Pancreas (tissue), 10 donors: ENCODE measurements around the gene CLOCK. TPM values are rescaled to one million over a fixed set of nuclear protein-coding genes. Genes with fewer than 3 reads are reported as not detected.

Source experiments
- ATAC-seq, 4 donors: fragments of 200-7000 bp; cut with Tn5 transposase; one replicate each; pipeline versions ENCODE4 v1.8.0 to v1.9.1; 2020; ENCODE audit warnings: mild to moderate bottlenecking in 4 of 4, moderate library complexity in 4 of 4
- DNase-seq, 6 donors: peaks; one replicate each; pipeline ENCODE4 v3.0.0-alpha.2; 2020
- FAIRE-seq: peaks from 2 replicates; lab custom pipeline; 2012; peaks lifted over from hg19 to GRCh38; lab: Jason Lieb, UNC
- H3K27ac ChIP-seq, 4 donors: fragments of 200-600 bp; sonication (generic); 1 replicate in 3 of 4; 2 replicates in 1 of 4; pipeline versions ENCODE4 v1.5.0 to v1.8.0; 2020
- H3K27me3 ChIP-seq, 4 donors: fragments of 200-600 bp; one replicate each; pipeline ENCODE4 v1.8.0; 2021
- H3K36me3 ChIP-seq, 3 donors: fragments of 200-600 bp; sonication (generic) in 1 of 3; one replicate each; pipeline versions ENCODE4 v1.5.0 to v1.8.0; 2020 to 2021
- H3K4me1 ChIP-seq, 3 donors: fragments of 200-600 bp; one replicate each; pipeline ENCODE4 v1.8.0; 2021
- H3K4me3 ChIP-seq, 4 donors: fragments of 200-600 bp; sonication (generic) in 2 of 4; one replicate each; pipeline versions ENCODE4 v1.5.0 to v1.8.0; 2020 to 2021
- H3K9me3 ChIP-seq, 4 donors: fragments of 200-600 bp; one replicate each; pipeline ENCODE4 v1.8.0; 2021
- WGBS, 2 donors: extraction: QIAGEN DNeasy Blood & Tissue Kit; methylation state at CpG; one replicate each; pipeline ENCODE4 v1.1.7; 2013; 5-methylcytosine and 5-hydroxymethylcytosine counted together
- intact Hi-C, 3 donors: fragments of 100-400 bp; cut with DNase I; formaldehyde crosslinking; loops; one replicate each; pipeline versions ENCODE4 v1.11.1 to v1.14.2; 2022
- polyA plus RNA-seq, 2 donors: library from polyadenylated mRNA; stranded (reverse); fragments of 200-250 nt; gene quantifications; one replicate each; pipeline ENCODE4 v1.2.3, GENCODE V29; 2013
- total RNA-seq, 6 donors: library from RNA; stranded (reverse); fragmentation: NEBNext Ultra II Directional in 4 of 6; extraction: Animal tissue kit (Norgen Biotek cat#: 25700) in 4 of 6; gene quantifications; one replicate each; pipeline versions ENCODE4 v1.2.1 to v1.2.4, GENCODE V29; 2021 to 2023
- TF ChIP-seq, protein P1 (sequence below), 4 donors: fragments of 200-600 bp; sonication (generic) in 3 of 4; IDR thresholded peaks; one replicate each; pipeline versions ENCODE4 v1.5.0 to v1.8.0; 2021; ENCODE audit warnings: antibody characterized with exemption in 4 of 4
- donor health status: healthy with polysubstance abuse.
- donor health status: DM: no; HTN: no; CAD: no; lungs with moderate emphysema.
- donor health status: DM: no; HTN: no; CAD: no.
- donor health status: control.
- donor health status: control.
- donor health status: Bipolar disorder and iron deficiency.
- donor health status: DM: yes; HTN: yes; CAD: no.
- donor health status: DM: no; HTN: no; CAD: no.
- donor health status: DM: no; HTN: no; CAD: no.
- donor health status: DM: yes; HTN: yes; CAD: no.

Gene CLOCK
- total and polyA plus RNA-seq, 8 donors, result 2.9 to 14.1 (median 10.8) TPM

DNA sequence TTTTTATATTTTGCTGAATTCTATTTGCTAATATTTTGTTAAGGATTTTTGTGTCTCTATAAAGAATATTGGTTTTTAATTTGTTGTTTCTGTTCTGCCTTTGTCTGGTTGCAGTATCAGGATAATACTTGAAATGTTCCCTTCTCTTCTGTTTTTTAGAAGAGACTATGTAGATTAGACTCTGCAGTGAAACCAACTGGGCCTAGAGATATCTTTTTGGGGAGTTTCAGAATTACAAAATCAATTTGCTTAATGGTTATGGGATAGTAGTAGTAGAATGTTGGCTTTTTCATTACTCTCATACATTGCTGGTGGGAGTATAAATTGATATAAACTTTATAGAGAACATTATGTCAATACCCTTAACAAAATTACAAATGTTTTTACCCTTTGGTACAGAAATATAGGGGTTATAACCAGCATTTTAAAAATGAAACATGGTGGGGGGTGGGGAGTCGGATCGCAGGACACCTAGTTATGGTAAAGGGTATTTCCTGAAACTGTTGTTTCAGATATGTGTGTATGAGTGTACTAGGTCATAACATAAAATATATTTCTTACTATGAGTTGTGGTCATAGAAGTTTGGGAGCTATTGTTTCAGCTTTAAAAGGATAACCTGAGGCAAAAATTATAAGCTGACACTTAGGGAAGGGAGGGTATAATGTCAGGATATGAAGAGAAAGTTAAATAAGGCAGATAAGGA is 29.0 kb downstream of the CLOCK start:
- intact Hi-C loops, result no loop called here
- Histone ChIP-seq H3K9me3 (no peaks in the 10 kb centered on the region), H3K36me3 (no peaks in the 10 kb centered on the region), H3K27me3 (no peaks in the 10 kb centered on the region), H3K27ac (no peak overlapping the region), H3K4me1 (no peaks in the 10 kb centered on the region), H3K4me3 (no peak overlapping the region)
- DNase-seq, result no peak
- 94 to 96% methylated on average over 2 of the region's 2 CpGs for WGBS, 2 donors
- FAIRE-seq, result no peak
- TF ChIP-seq, protein P1, sequence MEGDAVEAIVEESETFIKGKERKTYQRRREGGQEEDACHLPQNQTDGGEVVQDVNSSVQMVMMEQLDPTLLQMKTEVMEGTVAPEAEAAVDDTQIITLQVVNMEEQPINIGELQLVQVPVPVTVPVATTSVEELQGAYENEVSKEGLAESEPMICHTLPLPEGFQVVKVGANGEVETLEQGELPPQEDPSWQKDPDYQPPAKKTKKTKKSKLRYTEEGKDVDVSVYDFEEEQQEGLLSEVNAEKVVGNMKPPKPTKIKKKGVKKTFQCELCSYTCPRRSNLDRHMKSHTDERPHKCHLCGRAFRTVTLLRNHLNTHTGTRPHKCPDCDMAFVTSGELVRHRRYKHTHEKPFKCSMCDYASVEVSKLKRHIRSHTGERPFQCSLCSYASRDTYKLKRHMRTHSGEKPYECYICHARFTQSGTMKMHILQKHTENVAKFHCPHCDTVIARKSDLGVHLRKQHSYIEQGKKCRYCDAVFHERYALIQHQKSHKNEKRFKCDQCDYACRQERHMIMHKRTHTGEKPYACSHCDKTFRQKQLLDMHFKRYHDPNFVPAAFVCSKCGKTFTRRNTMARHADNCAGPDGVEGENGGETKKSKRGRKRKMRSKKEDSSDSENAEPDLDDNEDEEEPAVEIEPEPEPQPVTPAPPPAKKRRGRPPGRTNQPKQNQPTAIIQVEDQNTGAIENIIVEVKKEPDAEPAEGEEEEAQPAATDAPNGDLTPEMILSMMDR (IDR thresholded peaks at IDR 0.05), result no peak
- ATAC-seq, result no peak

DNA sequence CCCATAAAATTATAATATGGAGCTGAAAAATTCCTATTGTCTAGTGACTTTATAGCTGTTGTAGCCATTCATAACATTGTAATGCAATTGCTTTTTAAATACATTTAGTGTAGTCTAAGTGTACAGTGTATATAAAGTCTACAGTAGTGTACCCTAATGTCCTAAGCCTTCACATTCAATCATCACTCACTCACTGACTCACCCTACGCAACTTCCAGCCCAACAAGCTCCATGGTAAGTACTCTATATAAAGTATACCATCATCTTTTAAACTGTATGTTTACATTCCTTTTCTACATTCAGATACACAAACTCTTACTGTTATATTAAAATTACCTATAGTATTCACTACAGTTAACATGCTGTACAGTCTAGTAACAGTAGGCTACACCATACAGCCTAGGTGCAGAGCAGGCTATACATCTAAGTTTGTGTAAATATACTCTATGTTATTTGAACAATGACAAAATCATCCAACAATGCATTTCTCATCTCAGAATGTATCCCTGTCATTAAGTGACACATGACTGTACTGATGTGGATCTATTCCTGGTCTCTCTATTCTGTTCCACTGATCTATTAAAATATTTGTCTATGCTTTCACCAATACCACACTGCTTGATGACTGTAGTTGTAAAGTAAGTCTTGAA is 33.7 kb downstream of the CLOCK start:
- intact Hi-C loops, result no loop called here
- TF ChIP-seq, protein P1 (IDR thresholded peaks at IDR 0.05), result no peak
- 98 to 100% methylated on average over 1 of the region's 1 CpG for WGBS, 2 donors

GRCh38 chr4:55512077-55512476 is 34.6 kb downstream of the CLOCK start:
- TF ChIP-seq, protein P1 (IDR thresholded peaks at IDR 0.05), result no peak
- Histone ChIP-seq H3K27me3 (no peaks in the 10 kb centered on the region), H3K4me1 (no peaks in the 10 kb centered on the region), H3K27ac (no peak overlapping the region), H3K9me3 (no peaks in the 10 kb centered on the region), H3K36me3 (no peaks in the 10 kb centered on the region), H3K4me3 (no peak overlapping the region)
- no peak for ATAC-seq
- FAIRE-seq, result no peak
- 100% methylated on average over 1 of the region's 1 CpG for WGBS, 2 donors
- DNase-seq, result no peak
- intact Hi-C loops, result no loop called here

More for the DNA sequence above, 33.7 kb downstream of the CLOCK start:
- no peaks in the 10 kb centered on the region for H3K27me3 ChIP-seq
- ATAC-seq (no peak), FAIRE-seq (no peak), DNase-seq (no peak)
- no peaks in the 10 kb centered on the region for H3K4me1 ChIP-seq
- no peaks in the 10 kb centered on the region for H3K36me3 ChIP-seq
- no peaks in the 10 kb centered on the region for H3K9me3 ChIP-seq
- no peak overlapping the region for H3K4me3 ChIP-seq
- H3K27ac ChIP-seq, result no peak overlapping the region

- no peaks in the 10 kb centered on the region for H3K9me3 ChIP-seq
- TF ChIP-seq, protein P1 (IDR thresholded peaks at IDR 0.05), result no peak
- no peak for ATAC-seq
Measured at GRCh38 chr4:55510685-55511084, 36.0 kb downstream of the CLOCK start.

GRCh38 chr4:55509266-55509665 is 37.4 kb downstream of the CLOCK start:
- FAIRE-seq, result no peak
- 87% methylated on average over 3 of the region's 3 CpGs for WGBS, 2 donors
- TF ChIP-seq, protein P1 (IDR thresholded peaks at IDR 0.05), result no peak

More at GRCh38 chr4:55510685-55511084, 36.0 kb downstream of the CLOCK start:
- Histone ChIP-seq H3K4me3 (no peak overlapping the region), H3K27me3 (no peaks in the 10 kb centered on the region), H3K36me3 (no peaks in the 10 kb centered on the region), H3K27ac (no peak overlapping the region), H3K4me1 (no peaks in the 10 kb centered on the region)
- no peak for DNase-seq
- FAIRE-seq, result no peak
- intact Hi-C loops, result no loop called here

More at GRCh38 chr4:55509266-55509665, 37.4 kb downstream of the CLOCK start:
- H3K9me3 ChIP-seq, result no peaks in the 10 kb centered on the region
- no peaks in the 10 kb centered on the region for H3K4me1 ChIP-seq
- H3K4me3 ChIP-seq, result no peak overlapping the region
- H3K27ac ChIP-seq, result no peak overlapping the region
- ATAC-seq (no peak), DNase-seq (no peak)
- H3K27me3 ChIP-seq, result no peaks in the 10 kb centered on the region
- H3K36me3 ChIP-seq, result no peaks in the 10 kb centered on the region
- intact Hi-C loops, result no loop called here
